IMR-90 (cell line): ENCODE data around the gene PRAC2. TPM values are rescaled to one million over a fixed set of nuclear protein-coding genes. Genes with fewer than 3 reads are reported as not detected.

ENCODE experiments used
- ATAC-seq: fragments of 200-7000 bp; cut with Tn5 transposase; 2 replicates; pipeline ENCODE4 v1.9.1; 2020; ENCODE audit warnings: low read depth, mild to moderate bottlenecking, moderate library complexity
- BruUV-seq: library from RNA; stranded (reverse); fragments of 400-500 nt; replicated peaks from 2 replicates; lab custom pipeline; 2021; lab: Mats Ljungman, UMichigan
- CTCF ChIA-PET: fragments of 300-600 bp; formaldehyde crosslinking; extraction: SDS; loops from one replicate; lab custom pipeline; 2021; ENCODE audit warnings: antibody characterized with exemption; lab: Yijun Ruan, JAX
- POLR2A ChIA-PET: fragments of 300-600 bp; sonication (Branson Sonifier 250); formaldehyde crosslinking; loops from one replicate; lab custom pipeline; 2022; ENCODE audit warnings: antibody characterized with exemption; ENCODE audit not compliant: unreplicated experiment; lab: Charles Lee
- DNase-seq: peaks from one replicate; pipeline ENCODE4 v3.0.0; 2013
- H2AFZ ChIP-seq: replicated peaks from 2 replicates; pipeline ENCODE3; 2013; ENCODE audit warnings: low read length, mild to moderate bottlenecking; ENCODE audit not compliant: poor library complexity
- H2AK5ac ChIP-seq: 2 replicates; pipeline ENCODE4 v1.6.1; 2013; ENCODE audit warnings: low read depth, low read length, inconsistent platforms
- H2AK9ac ChIP-seq: replicated peaks from 2 replicates; pipeline ENCODE3; 2013; ENCODE audit warnings: mild to moderate bottlenecking, low read depth, low read length, moderate library complexity; ENCODE audit not compliant: poor library complexity
- H2BK120ac ChIP-seq: 2 replicates; pipeline ENCODE4 v1.6.1; 2013; ENCODE audit warnings: low read depth, low read length, inconsistent platforms
- H2BK15ac ChIP-seq: 3 replicates; pipeline ENCODE4 v1.6.1; 2013; ENCODE audit warnings: low read depth, low read length, inconsistent platforms
- H2BK20ac ChIP-seq: 2 replicates; pipeline ENCODE4 v1.6.1; 2013; ENCODE audit warnings: low read depth, mild to moderate bottlenecking, inconsistent platforms, low read length, moderate library complexity
- H2BK5ac ChIP-seq: 2 replicates; pipeline ENCODE4 v1.6.1; 2013; ENCODE audit warnings: mild to moderate bottlenecking, low read depth, low read length, inconsistent platforms; ENCODE audit not compliant: poor library complexity, severe bottlenecking
- H3K14ac ChIP-seq: replicated peaks from 2 replicates; pipeline ENCODE4 v1.6.1; 2013; ENCODE audit warnings: low read depth, low read length, inconsistent platforms
- H3K18ac ChIP-seq: 2 replicates; pipeline ENCODE4 v1.6.1; 2013; ENCODE audit warnings: low read depth, low read length, control low read depth
- H3K23ac ChIP-seq: 2 replicates; pipeline ENCODE4 v1.6.1; 2013; ENCODE audit warnings: low read depth, low read length, inconsistent platforms
- H3K27ac ChIP-seq: 2 replicates; pipeline ENCODE4 v1.5.1; 2013; ENCODE audit warnings: mild to moderate bottlenecking, control low read depth, low read length; ENCODE audit not compliant: insufficient read depth
- H3K27me3 ChIP-seq: 2 replicates; pipeline ENCODE4 v1.6.1; 2013; ENCODE audit warnings: low read length; ENCODE audit not compliant: control insufficient read depth, insufficient read depth
- H3K36me3 ChIP-seq: 2 replicates; pipeline ENCODE4 v1.6.1; 2013; ENCODE audit warnings: low read length, mixed read lengths; ENCODE audit not compliant: control insufficient read depth, insufficient read depth
- H3K4ac ChIP-seq: 2 replicates; pipeline ENCODE4 v1.6.1; 2013; ENCODE audit warnings: low read depth, low read length, inconsistent platforms
- H3K4me1 ChIP-seq: 2 replicates; pipeline ENCODE4 v1.6.1; 2013; ENCODE audit warnings: low read length, mixed read lengths; ENCODE audit not compliant: control insufficient read depth, insufficient read depth
- H3K4me2 ChIP-seq: 2 replicates; pipeline ENCODE4 v1.6.1; 2013; ENCODE audit warnings: low read depth, mild to moderate bottlenecking, control low read depth, low read length, moderate library complexity
- H3K4me3 ChIP-seq: 2 replicates; pipeline ENCODE4 v1.5.1; 2013; ENCODE audit warnings: low read depth, mild to moderate bottlenecking, control low read depth, low read length, moderate library complexity; ENCODE audit not compliant: insufficient read depth
- H3K56ac ChIP-seq: 2 replicates; pipeline ENCODE4 v1.6.1; 2013; ENCODE audit warnings: low read length, inconsistent platforms; ENCODE audit not compliant: insufficient read depth; ENCODE audit errors: extremely low read depth
- H3K79me1 ChIP-seq, 2 experiments: 2 replicates each; pipeline ENCODE4 v1.6.1; 2013; ENCODE audit warnings: low read length in 2 of 2, inconsistent platforms in 1 of 2, low read depth in 1 of 2
- H3K9ac ChIP-seq: 2 replicates; pipeline ENCODE4 v1.6.1; 2013; ENCODE audit warnings: low read depth, low read length, control low read depth
- H3K9me1 ChIP-seq: 2 replicates; pipeline ENCODE4 v1.6.1; 2013; ENCODE audit warnings: low read length, inconsistent platforms; ENCODE audit not compliant: insufficient read depth
- H3K9me3 ChIP-seq: 2 replicates; pipeline ENCODE4 v1.6.1; 2013; ENCODE audit warnings: low read length; ENCODE audit not compliant: control insufficient read depth, insufficient read depth
- H4K20me1 ChIP-seq: 2 replicates; pipeline ENCODE4 v1.6.1; 2013; ENCODE audit warnings: low read length, inconsistent platforms; ENCODE audit not compliant: insufficient read depth
- H4K5ac ChIP-seq: 2 replicates; pipeline ENCODE4 v1.6.1; 2013; ENCODE audit warnings: mild to moderate bottlenecking, low read depth, low read length, control low read depth
- H4K8ac ChIP-seq, 2 experiments: 2 replicates each; pipeline ENCODE4 v1.6.1; 2013; ENCODE audit warnings: low read depth in 2 of 2, low read length in 2 of 2, control low read depth in 1 of 2, inconsistent platforms in 1 of 2
- H4K91ac ChIP-seq: 2 replicates; pipeline ENCODE4 v1.6.1; 2013; ENCODE audit warnings: low read depth, low read length, inconsistent platforms; ENCODE audit not compliant: insufficient read depth
- BHLHE40 ChIP-seq: fragments of 150-350 bp; IDR thresholded peaks from 2 replicates; pipeline ENCODE4 v1.6.1; 2016; ENCODE audit warnings: mild to moderate bottlenecking, low read depth, low read length
- CEBPB ChIP-seq: IDR thresholded peaks from 2 replicates; pipeline ENCODE4 v1.6.1; 2012; ENCODE audit warnings: low read depth, low read length, improper control_type of control experiment
- CHD1 ChIP-seq: IDR thresholded peaks from 2 replicates; pipeline ENCODE4 v1.6.1; 2012; ENCODE audit warnings: low read depth, low read length, improper control_type of control experiment
- CTCF ChIP-seq: conservative IDR thresholded peaks from 2 replicates; pipeline ENCODE4 v1.5.1; 2012; ENCODE audit warnings: mild to moderate bottlenecking, low read depth, low read length, improper control_type of control experiment
- ELK1 ChIP-seq: fragments of 150-350 bp; IDR thresholded peaks from 2 replicates; pipeline ENCODE4 v1.6.1; 2016; ENCODE audit warnings: low read depth, mild to moderate bottlenecking, low read length, moderate library complexity, borderline replicate concordance
- FOS ChIP-seq: fragments of 150-350 bp; IDR thresholded peaks from 2 replicates; pipeline ENCODE4 v1.6.1; 2016; ENCODE audit warnings: low read depth, low read length
- MAFK ChIP-seq: IDR thresholded peaks from 2 replicates; pipeline ENCODE4 v1.6.1; 2012; ENCODE audit warnings: low read depth, low read length, improper control_type of control experiment
- MAZ ChIP-seq: IDR thresholded peaks from 2 replicates; pipeline ENCODE4 v1.6.1; 2012; ENCODE audit warnings: low read depth, mild to moderate bottlenecking, low read length, improper control_type of control experiment, moderate library complexity, borderline replicate concordance
- MXI1 ChIP-seq: IDR thresholded peaks from 2 replicates; pipeline ENCODE4 v1.6.1; 2012; ENCODE audit warnings: low read depth, mild to moderate bottlenecking, low read length, moderate library complexity, borderline replicate concordance
- NFE2L2 ChIP-seq: fragments of 150-350 bp; IDR thresholded peaks from 2 replicates; pipeline ENCODE4 v1.6.1; 2016; ENCODE audit warnings: low read depth, mild to moderate bottlenecking, low read length
- POLR2A ChIP-seq: IDR thresholded peaks from 2 replicates; pipeline ENCODE4 v1.6.1; 2012; ENCODE audit warnings: mild to moderate bottlenecking, low read depth, low read length
- RAD21 ChIP-seq: IDR thresholded peaks from 2 replicates; pipeline ENCODE4 v1.6.1; 2012; ENCODE audit warnings: low read length, improper control_type of control experiment
- RCOR1 ChIP-seq: IDR thresholded peaks from 2 replicates; pipeline ENCODE4 v1.6.1; 2012; ENCODE audit warnings: mild to moderate bottlenecking, low read length, improper control_type of control experiment; ENCODE audit not compliant: insufficient replicate concordance
- RFX5 ChIP-seq: IDR thresholded peaks from 2 replicates; pipeline ENCODE4 v1.8.0; 2012; ENCODE audit warnings: low read depth, mild to moderate bottlenecking, low read length, moderate library complexity
- SMC3 ChIP-seq: fragments of 150-350 bp; IDR thresholded peaks from 2 replicates; pipeline ENCODE4 v1.6.1; 2016; ENCODE audit warnings: low read depth, mild to moderate bottlenecking, antibody characterized with exemption, low read length, moderate library complexity
- USF2 ChIP-seq: fragments of 150-350 bp; IDR thresholded peaks from 2 replicates; pipeline ENCODE4 v1.6.1; 2017; ENCODE audit warnings: mild to moderate bottlenecking, antibody characterized with exemption, low read length, low read depth
- WGBS, 2 experiments: methylation state at CpG; one replicate each; pipeline versions ENCODE4 v1.1.5 to v1.1.7; 2013; ENCODE audit warnings: missing lambda C conversion rate in 2 of 2; ENCODE audit not compliant: insufficient read length in 1 of 2; ENCODE audit errors: extremely low coverage in 2 of 2; 5-methylcytosine and 5-hydroxymethylcytosine counted together
- dilution Hi-C: fragments of 300-500 bp; cut with HindIII; formaldehyde crosslinking; loops from one replicate; pipeline ENCODE4 v1.14.3; 2018; ENCODE audit warnings: low sequenced_read_pairs; ENCODE audit not compliant: unreplicated experiment
- in situ Hi-C: fragments of 300-500 bp; cut with MboI; formaldehyde crosslinking; loops from 3 replicates; pipeline ENCODE4 v1.14.3; 2019; ENCODE audit warnings: low sequenced_read_pairs, inconsistent platforms, mixed read lengths
- intact Hi-C: fragments of 100-400 bp; cut with micrococcal nuclease; formaldehyde crosslinking; loops from 2 replicates; pipeline ENCODE4 v1.10.0; 2022
- polyA plus RNA-seq, 3 experiments: library from polyadenylated mRNA; depleted of rRNA; stranded (reverse); fragments of >200 nt; gene quantifications; 2 replicates each; pipeline ENCODE4 v1.2.3, GENCODE V29; 2012; ENCODE audit warnings: low replicate concordance in 1 of 3
- total RNA-seq: library from RNA; depleted of rRNA; stranded (reverse); fragments of >200 nt; gene quantifications from 2 replicates; pipeline ENCODE4 v1.2.3, GENCODE V29; 2012

The PRAC2 gene
- total and polyA plus RNA-seq, 2 of the 4 experiments (the other 2 are of a cell fraction), result not detected

GRCh38 chr17:48751172-48751571 is 28.2 kb downstream of the PRAC2 start:
- Histone ChIP-seq H2AK5ac (no peak overlapping the region), H3K27ac (no peak overlapping the region), H3K23ac (no peak overlapping the region), H3K4me2 (no peak overlapping the region), H3K79me1 (no peaks in the 10 kb centered on the region), H4K5ac (no peak overlapping the region), H2BK120ac (no peak overlapping the region), H3K14ac (no peak overlapping the region), H3K4ac (no peak overlapping the region), H3K27me3 (peaks cover 95% of the 10 kb centered on the region), H2BK20ac (no peak overlapping the region), H4K20me1 (peaks cover 23% of the 10 kb centered on the region; the same call in 1 of the 2 replicates), H2AFZ (no peak overlapping the region), H3K9me3 (peaks cover 13% of the 10 kb centered on the region), H3K4me3 (no peak overlapping the region), H2BK15ac (no peak overlapping the region), H4K8ac (no peak overlapping the region), H3K18ac (no peak overlapping the region), H2BK5ac (no peak overlapping the region), H2AK9ac (no peak overlapping the region), H3K56ac (no peak overlapping the region), H3K9ac (no peak overlapping the region), H3K36me3 (no peaks in the 10 kb centered on the region), H4K91ac (no peak overlapping the region), H3K9me1 (peaks cover 6% of the 10 kb centered on the region; the same call in 1 of the 2 replicates), H3K4me1 (no peaks in the 10 kb centered on the region)
- BruUV-seq, result no TSS peak
- intact Hi-C loops, result no loop called here
- ChIA-PET CTCF (interaction anchor here (0.6 to 0.8 kb wide), 2 partner anchors 40 to 42 kb away, joined by 3 to 7 read pairs; no protein-coding TSS in a partner anchor), POLR2A (no interaction called here)
- dilution Hi-C loops, result no loop called here
- in situ Hi-C loops, result loop anchor here (25.0 kb wide), 1 partner anchor 364 kb away; no protein-coding TSS in a partner anchor
- ATAC-seq, result no peak
- TF ChIP-seq FOS, result no peak
- TF ChIP-seq POLR2A, result no peak
- TF ChIP-seq CEBPB, result no peak
- no peak for TF ChIP-seq SMC3
- TF ChIP-seq BHLHE40, result no peak
- no peak for TF ChIP-seq NFE2L2
- TF ChIP-seq RFX5, result no peak
- no peak for TF ChIP-seq RCOR1
- no peak for TF ChIP-seq CHD1
- no peak for TF ChIP-seq USF2
- TF ChIP-seq MAZ, result no peak
- no peak for TF ChIP-seq MAFK
- no peak for TF ChIP-seq RAD21
- no peak for TF ChIP-seq MXI1
- no peak for TF ChIP-seq ELK1
- no peak for TF ChIP-seq CTCF
- WGBS, 2 experiments, result no CpG with 5 or more reads among the region's 3 CpGs
- no peak for DNase-seq
